Fibroblast of skin of left quadriceps (primary cell): Measurements from ENCODE around the gene OR4D9.
A peak's percentile ranks its signal among the peaks of the same experiment; 100 is the strongest.
"Not testable (repeated sequence)": the region's sequence is repeated elsewhere in the genome, so short reads cannot be mapped to it uniquely, and the experiment has no call there.

ENCODE experiments used
- DNase-seq, 2 experiments: peaks; one replicate each; pipeline ENCODE4 v3.0.0-alpha.2; 2013; ENCODE audit warnings: low read depth in 2 of 2

The OR4D9 gene

DNA sequence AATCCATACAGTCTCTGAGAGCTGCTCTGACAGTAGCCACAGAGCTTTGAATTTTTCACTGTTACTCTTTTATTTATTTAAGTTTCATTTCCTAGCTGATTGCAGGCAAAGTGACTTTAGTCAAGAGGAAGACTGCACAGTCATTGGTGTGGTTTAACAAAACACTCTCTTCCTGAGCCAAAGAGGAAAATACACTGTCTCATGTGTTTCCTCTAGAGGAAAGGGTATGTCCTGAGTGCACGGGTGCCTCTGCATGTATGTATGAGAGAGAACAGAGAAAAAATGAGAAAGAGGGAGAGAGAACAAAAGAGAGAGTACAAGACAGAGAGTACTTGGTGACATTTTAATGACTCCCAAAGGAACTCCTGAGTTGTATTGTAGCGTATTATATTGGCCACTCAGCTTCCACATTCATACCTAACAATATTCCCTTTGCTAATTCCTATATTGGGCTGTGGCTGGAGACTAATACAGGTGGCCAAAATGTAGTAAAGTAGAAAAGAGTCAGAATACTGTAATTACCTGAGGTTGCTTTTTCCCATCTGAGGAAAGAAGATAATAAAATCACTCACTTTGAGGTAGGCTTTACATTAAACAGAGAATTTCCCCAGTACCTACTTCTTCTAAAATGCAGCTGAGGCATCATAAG is at the start of gene OR4D9:
TSS of gene OR4D9 (plus strand) at position 599 of the 649 bp plus-strand sequence. CDS start 3,374 bp downstream, outside the sequence.
- no peak for DNase-seq

DNA sequence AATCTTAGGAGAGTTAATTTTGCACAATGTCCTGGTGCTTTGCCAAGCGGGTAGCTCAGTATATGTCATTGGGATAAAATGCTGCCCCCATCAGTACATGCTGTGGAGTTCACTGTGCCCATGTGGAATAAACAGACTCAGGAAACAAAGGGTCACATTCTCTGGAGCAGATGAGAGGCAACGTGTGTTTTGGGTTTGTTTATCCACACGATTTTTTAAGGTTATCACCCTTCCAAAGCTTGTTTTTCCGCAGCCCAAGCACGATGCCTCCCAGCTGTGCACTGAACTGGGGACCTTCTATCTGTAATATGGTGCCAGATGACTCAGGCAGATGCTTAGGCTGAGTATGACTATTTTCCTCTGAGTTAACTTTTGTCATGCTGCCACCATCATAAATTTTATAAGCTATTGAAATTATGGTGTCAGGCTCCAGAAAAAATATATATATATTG is 48.1 kb upstream of the OR4D9 start:
- no peak for DNase-seq

DNA sequence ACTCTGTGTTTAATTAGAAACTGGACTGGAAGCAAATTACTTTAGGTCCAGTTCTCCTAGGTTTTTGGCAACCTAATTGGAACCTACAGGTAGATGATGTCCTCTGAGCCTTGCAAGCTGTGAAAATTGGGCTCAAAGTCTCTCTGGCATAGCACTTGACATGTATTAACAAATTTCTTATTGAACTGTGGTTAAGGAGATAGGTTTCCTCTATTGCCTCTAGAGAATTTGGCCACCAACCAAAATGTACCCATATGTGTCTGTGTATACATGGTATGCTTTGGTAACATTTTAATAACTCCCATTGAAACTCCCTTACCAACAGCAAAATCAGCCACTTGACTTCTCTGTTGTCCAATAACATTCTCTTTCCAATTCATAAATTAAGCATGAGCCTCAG is 38.3 kb upstream of the OR4D9 start, which contains the start of gene OR4D10:
TSS of gene OR4D10 (plus strand) at position 301 of the 400 bp plus-strand sequence. CDS start 4,115 bp downstream, outside the sequence.
- DNase-seq = no peak

DNA sequence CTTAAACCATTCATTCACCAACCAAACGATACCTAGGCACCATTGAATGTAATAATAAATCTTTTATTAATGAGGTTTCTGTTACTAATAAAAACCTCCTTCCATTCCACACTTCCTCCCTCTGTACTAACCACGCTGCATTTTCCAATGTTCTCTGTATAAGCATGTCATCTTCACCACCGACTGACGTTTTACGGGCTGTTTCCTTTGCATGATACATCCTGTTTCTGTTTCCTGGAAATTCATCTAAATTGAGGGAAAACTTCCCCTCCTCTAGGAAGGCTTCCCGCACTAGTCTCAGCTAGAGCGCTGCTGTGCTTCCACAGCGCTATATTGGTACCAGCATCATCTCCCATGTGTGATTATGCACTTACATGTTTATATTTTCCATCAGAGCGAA is 36.2 kb upstream of the OR4D9 start:
- no peak for DNase-seq

DNA sequence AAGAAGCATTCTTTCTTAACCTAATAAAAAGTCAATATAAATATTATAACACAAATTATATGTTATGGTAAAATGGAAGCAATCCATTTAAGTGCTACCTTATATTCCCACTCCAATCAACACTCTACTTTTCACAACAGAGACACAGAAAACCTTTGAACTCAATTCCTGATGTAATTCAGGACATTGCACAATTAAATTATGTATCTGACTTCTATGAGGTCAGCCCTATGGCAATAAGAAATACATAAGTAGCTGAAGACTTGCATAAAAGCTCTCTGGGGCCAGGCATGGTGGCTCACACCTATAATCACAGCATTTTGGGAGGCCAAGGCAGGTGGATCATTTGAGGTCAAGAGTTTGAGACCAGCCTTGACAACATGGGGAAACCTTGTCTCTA is 31.4 kb upstream of the OR4D9 start:
- DNase-seq = no peak

DNA sequence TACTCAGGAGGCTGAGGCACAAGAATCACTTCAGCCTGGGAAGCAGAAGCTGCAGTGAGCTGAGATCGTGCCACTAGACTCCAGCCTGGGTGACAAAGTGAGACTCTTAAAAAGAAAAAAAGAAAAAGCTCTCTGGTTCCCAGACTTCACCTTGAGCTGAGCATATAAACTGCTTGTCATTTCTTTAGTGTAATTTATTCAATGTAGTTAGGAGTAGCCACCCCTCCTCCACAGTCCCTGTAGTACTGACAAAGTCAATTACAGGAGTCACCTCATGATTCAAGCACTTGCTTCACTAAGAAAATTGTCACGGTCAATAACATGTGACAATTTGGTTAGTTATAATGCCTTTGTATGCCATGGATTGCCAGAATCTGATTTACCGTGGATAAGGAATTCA is 31.0 kb upstream of the OR4D9 start:
- no peak for DNase-seq

DNA sequence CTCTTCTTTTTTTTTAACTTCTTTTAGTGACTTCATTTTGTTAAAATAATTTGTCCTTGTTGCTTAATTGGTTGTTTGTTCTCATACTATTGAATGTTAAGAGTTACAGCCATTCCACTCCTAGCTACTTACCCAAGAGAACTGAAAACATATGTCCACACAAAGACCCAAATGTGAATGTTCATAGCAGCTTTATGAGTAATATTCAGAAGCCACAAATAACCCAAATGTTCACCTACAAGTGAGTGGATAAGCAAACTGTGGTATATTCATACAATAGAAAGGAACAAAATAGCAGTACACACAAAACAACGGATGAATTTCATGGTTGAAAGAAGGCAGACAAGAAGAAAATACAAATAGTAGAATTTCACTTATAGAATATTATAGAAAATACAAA is 9.4 kb upstream of the OR4D9 start:
- DNase-seq = no peak

DNA sequence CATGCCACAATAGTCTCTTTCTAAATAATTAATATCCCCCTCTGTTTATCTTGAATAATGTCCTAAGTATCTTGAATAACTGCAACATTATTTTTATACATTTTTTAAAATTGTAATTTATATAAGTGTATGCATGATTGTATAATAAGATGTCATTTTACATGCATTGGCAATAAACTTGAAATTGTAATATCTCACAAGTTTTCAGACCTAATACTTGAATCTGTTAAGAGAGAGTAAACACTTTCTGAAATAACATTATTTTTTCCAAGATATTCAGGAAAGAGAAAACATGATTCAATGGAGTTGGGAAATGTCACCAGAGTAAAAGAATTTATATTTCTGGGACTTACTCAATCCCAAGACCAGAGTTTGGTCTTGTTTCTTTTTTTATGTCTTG is 8.1 kb upstream of the OR4D9 start, which contains the start of gene OR4D11:
TSS of gene OR4D11 (plus strand) at position 301 of the 400 bp plus-strand sequence. CDS start at position 301, 0 bp downstream.
- DNase-seq = no peak

DNA sequence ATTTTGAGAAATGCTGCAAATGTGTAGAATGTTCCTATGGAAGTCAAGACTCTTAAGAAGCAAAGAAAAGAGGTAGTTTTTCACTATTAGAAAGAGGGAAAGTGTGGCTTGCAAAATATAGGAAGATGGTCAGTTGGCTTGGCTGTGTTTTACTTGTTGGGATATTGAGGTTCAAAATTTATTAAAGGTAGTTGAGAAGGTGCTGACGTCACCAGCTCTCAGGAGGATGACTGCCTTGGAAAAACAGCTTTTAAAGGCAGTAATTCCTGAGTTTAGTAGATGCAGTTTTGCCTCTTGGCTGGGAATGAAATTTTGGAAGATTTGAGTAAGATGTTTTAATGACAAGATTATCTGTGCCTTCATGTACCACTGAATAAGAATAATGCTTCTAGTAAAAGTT is 336 bp downstream of the OR4D9 start:
- no peak for DNase-seq

DNA sequence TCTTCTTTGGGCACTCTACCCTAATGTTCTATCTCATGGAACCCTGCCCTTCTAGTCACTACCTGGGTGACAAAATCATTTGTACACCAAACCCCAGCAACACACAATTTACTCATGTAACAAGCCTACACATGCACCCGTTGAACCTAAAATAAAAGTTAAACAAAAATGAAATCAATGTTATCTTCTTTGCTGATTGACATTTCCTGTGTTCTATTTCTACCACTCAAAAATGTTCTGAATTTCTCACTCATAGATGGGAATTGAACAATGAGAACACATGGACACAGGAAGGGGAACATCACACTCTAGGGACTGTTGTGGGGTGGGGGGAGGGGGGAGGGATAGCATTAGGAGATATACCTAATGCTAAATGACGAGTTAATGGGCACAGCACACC is 8.8 kb downstream of the OR4D9 start:
- not testable (repeated sequence) for DNase-seq

DNA sequence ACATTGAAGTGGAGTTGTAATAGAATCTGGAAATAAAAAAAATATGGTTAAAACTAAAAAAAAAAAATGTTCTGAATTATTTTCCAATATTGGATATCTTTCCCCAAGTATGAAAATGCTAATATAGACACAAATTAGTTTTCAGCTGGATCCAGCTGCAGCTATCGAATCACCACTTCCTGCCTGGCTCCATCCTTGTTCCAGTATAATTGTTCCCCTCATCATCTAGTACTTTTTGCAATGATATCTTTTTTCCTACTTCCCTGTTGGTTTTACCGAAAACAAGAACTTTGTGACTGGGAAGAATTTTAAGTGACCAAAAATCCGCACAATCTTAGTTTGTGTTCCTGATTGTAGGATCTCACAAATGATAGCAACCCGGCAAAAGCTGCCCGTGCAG is 9.4 kb downstream of the OR4D9 start:
- no peak for DNase-seq

DNA sequence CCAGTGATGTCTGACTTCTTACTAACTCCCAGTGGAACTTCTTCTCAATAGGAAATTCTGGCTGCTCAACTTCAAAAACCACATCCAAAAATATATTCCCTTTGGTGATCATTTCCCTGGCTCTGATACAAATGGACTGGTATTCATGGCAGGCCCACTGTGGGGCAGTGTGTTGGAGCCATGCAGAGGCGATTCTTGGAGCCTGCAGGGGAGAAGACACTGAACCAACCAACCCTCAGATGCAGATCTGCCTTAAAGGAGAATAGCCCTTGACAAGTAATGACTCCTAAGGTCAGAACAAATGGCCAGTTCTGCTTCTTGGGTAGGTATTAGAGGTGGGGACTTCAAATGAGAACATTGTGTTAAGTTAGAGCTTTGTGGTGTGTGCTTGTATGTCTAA is 12.2 kb downstream of the OR4D9 start:
- no peak for DNase-seq

DNA sequence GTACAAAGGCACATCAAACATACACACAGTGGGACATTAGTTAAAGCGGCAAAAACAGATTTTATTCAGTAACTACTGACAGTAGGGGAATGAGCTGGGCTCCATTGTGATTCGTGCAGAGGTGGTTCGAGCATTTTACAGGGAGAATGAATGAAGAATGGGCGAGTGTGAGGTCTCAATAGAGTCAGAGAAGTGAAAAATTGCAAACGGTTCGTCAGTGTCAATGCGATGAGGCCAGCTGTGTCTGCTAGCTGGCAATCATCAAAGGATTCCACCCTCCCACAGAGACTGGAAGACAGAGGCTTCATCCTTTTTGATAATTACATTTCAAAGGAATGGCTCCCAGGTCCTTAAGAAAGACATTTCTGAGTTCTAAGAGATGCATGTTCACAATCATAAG is 17.4 kb downstream of the OR4D9 start:
- DNase-seq = no peak

DNA sequence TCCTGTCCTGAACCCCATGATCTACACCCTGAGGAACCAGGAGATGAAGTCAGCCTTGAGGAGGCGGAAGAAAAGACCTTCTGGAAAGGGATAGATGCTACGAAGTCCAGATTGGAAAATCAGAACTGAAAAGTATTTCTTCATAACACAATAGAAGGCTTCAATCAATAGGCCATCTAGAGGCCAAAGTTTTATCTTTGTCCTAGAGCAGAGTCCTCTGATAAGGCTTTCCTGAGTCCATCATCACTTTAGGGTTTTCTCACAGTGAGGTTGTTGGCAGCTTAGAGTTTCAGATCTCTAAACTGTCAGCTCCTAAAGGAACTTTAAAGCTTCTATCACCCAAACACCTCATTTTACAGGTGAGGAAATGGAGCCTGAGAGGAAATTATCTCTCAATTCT is 21.3 kb downstream of the OR4D9 start:
- DNase-seq = no peak

DNA sequence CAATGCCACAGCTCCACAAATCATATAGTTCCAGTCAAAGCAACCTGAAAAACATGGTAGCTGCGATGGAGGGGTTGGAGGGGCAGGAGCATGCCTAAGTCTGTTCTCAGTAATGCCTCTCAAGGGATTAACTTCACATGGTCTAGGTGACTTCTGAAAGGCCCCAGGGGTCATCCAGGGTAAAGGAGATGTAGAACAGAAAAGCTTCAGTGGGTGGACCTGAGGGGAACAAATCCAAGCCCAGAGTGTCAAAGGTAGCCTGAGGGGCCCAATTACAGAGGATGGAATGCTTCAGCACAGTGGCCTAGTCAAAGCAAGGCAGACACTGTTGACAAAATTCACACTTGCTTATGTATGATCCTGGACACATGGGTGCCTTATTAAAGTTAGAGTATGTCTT is 23.3 kb downstream of the OR4D9 start:
- no peak for DNase-seq

DNA sequence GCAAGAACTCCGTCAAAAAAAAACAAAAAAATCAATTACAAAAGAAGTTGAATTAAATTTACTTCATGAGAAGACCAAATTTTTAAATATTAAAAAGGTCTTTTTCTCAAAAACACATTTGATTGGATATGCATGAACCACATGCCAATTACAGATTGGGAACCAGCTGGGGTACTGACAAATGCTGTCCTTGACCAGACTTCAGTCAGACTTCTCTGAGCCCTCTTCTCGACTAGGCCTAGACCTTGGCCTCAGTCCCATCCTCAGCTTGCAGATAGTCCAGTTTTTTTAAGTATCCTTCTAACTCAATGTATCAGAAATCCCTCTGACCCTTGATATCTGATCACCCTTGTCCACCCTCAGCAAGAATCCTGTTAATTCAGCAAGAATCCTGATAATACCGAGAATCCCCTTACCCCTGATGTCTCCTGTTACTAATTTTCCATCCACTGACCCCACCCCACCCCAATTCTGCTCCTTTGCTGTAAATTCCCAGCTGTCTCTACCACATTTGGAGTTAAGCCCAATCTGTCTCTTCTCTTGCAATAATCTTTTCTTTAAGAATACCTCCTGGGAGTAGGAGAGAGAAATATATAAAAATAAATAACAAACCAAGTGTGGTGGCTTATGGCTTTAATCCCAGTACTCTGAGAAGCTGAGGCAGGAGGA is 30.9 kb downstream of the OR4D9 start:
- DNase-seq = no peak

DNA sequence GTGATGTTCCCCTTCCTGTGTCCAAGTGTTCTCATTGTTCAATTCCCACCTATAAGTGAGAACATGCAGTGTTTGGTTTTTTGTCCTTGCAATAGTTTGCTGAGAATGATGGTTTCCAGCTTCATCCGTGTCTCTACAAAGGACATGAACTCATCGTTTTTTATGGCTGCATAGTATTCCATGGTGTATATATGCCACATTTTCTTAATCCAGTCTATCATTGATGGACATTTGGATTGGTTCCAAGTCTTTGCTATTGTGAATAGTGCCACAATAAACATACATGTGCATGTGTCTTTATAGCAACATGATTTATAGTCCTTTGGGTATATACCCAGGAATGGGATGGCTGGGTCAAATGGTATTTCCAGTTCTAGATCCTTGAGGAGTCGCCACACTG is 32.4 kb downstream of the OR4D9 start:
- DNase-seq = not testable (repeated sequence)

DNA sequence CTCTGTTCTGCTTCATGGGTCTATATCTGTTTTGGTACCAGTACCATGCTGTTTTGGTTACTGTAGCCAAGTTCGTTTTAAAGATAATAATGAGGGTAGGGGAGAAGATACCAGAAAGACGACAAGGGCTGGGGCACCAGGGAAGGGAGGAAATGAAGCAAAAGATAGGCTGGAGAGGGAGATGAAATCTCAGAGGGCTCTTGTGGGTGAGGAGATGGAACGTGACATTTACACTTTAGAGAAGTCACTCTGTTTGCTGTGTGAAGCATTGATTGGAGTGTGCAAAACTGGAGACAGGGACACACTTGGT is 33.5 kb downstream of the OR4D9 start:
- no peak for DNase-seq

DNA sequence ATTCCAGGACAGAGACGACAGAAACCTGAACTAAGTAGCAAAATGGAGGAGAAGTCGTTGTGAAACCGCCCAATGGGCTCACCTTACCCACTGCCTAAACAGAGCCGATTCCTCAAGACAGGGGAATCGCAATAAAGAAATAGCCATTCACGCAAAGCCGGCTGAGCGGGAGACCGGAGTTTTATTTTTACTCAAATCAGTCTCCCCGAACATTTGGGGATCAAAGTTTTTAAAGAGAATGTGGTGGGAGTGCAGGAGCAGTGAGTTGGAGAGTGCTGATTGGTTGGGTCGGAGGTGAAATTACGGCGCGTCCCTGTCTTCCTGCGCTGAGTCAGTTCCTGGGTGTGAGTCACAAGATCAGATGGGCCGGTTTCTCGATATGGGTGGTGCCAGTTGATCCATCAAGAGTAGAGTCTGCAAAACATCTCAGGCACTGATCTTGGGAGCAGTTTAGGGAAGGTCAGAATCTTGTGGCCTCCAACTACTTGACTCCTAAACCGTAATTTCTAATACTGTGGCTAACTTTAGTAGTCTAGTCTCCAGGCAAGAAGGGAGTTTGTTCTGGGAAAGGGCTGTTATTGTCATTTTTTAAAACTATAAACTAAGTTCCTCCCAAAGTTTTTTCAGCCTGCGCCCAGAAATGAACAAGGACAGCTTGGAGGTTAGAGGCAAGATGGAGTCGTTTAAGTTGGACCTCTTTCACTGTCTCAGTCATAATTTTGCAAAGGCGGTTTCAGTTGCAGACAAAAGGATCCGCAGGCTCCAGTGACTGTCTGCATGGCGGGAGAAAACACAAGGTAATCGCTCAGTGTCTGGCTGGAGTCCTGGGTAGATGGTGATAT is 34.1 kb downstream of the OR4D9 start:
- DNase-seq = no peak

DNA sequence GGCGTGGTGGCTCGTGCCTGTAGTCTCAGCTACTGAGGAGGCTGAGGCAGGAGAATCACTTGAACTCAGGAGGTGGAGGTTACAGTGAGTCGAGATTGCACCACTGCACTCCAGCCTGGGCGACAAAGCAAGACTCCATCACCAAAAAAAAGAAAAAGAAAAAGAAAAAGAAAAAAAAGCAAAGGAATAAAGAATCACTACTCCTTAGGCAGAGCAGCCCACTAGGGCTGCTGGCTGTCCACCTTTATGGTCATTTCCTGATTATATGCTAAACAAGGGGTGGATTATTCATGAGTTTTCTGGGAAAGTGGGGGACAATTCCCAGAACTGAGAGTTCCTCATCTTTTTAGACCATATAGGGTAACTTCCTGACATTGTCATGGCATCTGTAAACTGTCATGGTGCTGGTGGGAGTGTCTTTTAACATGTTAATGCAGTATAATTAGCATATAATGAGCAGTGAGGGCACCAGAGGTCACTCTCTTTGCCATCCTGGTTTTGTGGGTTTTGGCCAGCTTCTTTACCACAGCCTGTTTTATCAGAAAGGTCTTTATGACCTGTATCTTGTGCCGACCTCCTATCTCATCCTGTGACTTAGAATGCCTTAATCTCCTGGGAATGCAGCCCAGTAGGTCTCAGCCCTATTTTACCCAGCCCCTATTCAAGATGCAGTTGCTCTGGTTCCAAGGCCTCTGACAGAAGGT is 36.4 kb downstream of the OR4D9 start:
- not testable (repeated sequence) for DNase-seq

DNA sequence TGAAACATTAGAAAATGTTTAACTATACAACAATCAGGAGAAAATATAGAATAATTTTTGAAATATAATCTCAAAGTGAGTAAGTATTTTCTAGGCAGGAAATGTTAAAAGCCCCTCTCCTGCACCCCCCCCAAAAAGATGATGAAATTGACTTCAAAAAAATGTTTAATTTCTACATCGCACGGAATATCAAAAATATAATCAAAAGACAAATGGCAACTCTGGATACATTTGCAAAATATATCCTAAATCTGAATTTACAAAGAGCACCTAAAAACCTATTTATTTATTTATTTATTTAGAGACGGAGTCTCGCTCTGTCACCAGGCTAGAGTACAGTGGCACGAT is 36.9 kb downstream of the OR4D9 start:
- DNase-seq = no peak

DNA sequence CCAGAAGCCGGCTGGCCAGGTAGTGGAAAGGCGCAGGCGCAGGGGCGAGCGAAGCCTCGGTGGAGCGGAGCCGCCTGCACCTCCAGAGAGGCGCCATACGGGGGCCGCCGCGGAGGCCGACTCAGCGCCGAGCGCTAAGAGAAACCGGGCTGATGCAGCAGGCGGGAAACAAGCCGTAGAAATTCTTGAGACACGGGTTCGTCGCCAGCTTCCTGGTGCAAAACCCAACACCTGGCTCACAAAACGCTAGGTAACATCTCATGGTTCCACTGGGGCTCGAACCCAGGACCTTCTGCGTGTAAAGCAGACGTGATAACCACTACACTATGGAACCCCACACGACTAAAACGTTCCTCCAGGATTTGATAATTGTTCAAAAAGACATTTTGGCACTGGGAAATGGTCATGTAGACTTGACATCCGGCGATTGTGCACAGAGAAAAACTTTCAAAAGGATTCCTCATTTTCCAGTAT is 39.1 kb downstream of the OR4D9 start:
- peak; percentile 87 to 90 for DNase-seq
